Measurements from ENCODE around the gene NFX1.
A peak's percentile ranks its signal among the peaks of the same experiment; 100 is the strongest.

NFX1 gene

GRCh38 chr9:33290247-33291030 lies at the start of gene NFX1:
TSS of gene NFX1 (plus strand) at chr9:33290516. CDS start at chr9:33290573, 57 bp downstream.
- DNase-seq (ENCODE audit: low read depth): peak; percentile 94

- no peak for DNase-seq (ENCODE audit: low read depth)
These were observed 49.0 kb upstream of the NFX1 start for GRCh38 chr9:33241298-33241697.

GRCh38 chr9:33242609-33243134 lies 47.6 kb upstream of the NFX1 start:
- DNase-seq (ENCODE audit: low read depth): no peak

- no peak for DNase-seq (ENCODE audit: low read depth)
These were observed 46.1 kb upstream of the NFX1 start for GRCh38 chr9:33244137-33244784.

GRCh38 chr9:33245341-33245740 lies 45.0 kb upstream of the NFX1 start:
- no peak for DNase-seq (ENCODE audit: low read depth)

GRCh38 chr9:33246269-33246860 lies 44.0 kb upstream of the NFX1 start:
- no peak for DNase-seq (ENCODE audit: low read depth)

- no peak for DNase-seq (ENCODE audit: low read depth)
These were observed 41.7 kb upstream of the NFX1 start for GRCh38 chr9:33248606-33249005.

GRCh38 chr9:33249087-33249658 lies 41.1 kb upstream of the NFX1 start:
- no peak for DNase-seq (ENCODE audit: low read depth)

GRCh38 chr9:33249983-33250382 lies 40.3 kb upstream of the NFX1 start:
- no peak for DNase-seq (ENCODE audit: low read depth)

GRCh38 chr9:33250458-33250995 lies 39.8 kb upstream of the NFX1 start:
- DNase-seq (ENCODE audit: low read depth): no peak

GRCh38 chr9:33254211-33254610 lies 36.1 kb upstream of the NFX1 start:
- DNase-seq (ENCODE audit: low read depth): no peak

- no peak for DNase-seq (ENCODE audit: low read depth)
These were observed 35.3 kb upstream of the NFX1 start for GRCh38 chr9:33255014-33255413.

- DNase-seq (ENCODE audit: low read depth): no peak
These were observed 34.8 kb upstream of the NFX1 start for GRCh38 chr9:33255471-33255870.

GRCh38 chr9:33256236-33256635 lies 34.1 kb upstream of the NFX1 start:
- no peak for DNase-seq (ENCODE audit: low read depth)

GRCh38 chr9:33257276-33257675 lies 33.0 kb upstream of the NFX1 start:
- no peak for DNase-seq (ENCODE audit: low read depth)

GRCh38 chr9:33260372-33260771 lies 29.9 kb upstream of the NFX1 start:
- no peak for DNase-seq (ENCODE audit: low read depth)

- DNase-seq (ENCODE audit: low read depth): no peak
These were observed 26.9 kb upstream of the NFX1 start for GRCh38 chr9:33263131-33264002.

GRCh38 chr9:33264003-33264472 lies 26.3 kb upstream of the NFX1 start:
- no peak for DNase-seq (ENCODE audit: low read depth)

- DNase-seq (ENCODE audit: low read depth): peak; percentile 97
These were observed 25.7 kb upstream of the NFX1 start, which contains the start of the genes BAG1 and CHMP5 for GRCh38 chr9:33264473-33265177. TSS of gene BAG1 (minus strand) at chr9:33264708. TSS of gene CHMP5 (plus strand) at chr9:33265049. CDS start at chr9:33265079, 30 bp downstream.

- DNase-seq (ENCODE audit: low read depth): no peak
These were observed 25.0 kb upstream of the NFX1 start for GRCh38 chr9:33265211-33265865.

All from HS-5 (cell line).